PC-3 (cell line): Measurements from ENCODE around the gene APOD. TPM values are rescaled to one million over a fixed set of nuclear protein-coding genes. Genes with fewer than 3 reads are reported as not detected.
"Not testable (repeated sequence)": the region's sequence is repeated elsewhere in the genome, so short reads cannot be mapped to it uniquely, and the experiment has no call there.

Experiments
- ATAC-seq: fragments of 200-7000 bp; cut with Tn5 transposase; 2 replicates; pipeline ENCODE4 v1.9.1; 2020; ENCODE audit warnings: mild to moderate bottlenecking, moderate library complexity
- Bru-seq: library from RNA; stranded (reverse); fragments of 400-500 nt; gene quantifications from one replicate; lab custom pipeline; 2021; lab: Mats Ljungman, UMichigan
- BruChase-seq, 2 experiments: library from RNA; stranded (reverse); fragments of 400-500 nt; gene quantifications; one replicate each; lab custom pipeline; 2021; lab: Mats Ljungman, UMichigan
- BruUV-seq: library from RNA; stranded (reverse); fragments of 400-500 nt; replicated peaks from 2 replicates; lab custom pipeline; 2021; lab: Mats Ljungman, UMichigan
- CTCF ChIA-PET: fragments of 300-600 bp; sonication (Branson Sonifier 250); formaldehyde crosslinking; loops from one replicate; lab custom pipeline; 2022; ENCODE audit warnings: antibody characterized with exemption; lab: Charles Lee
- POLR2A ChIA-PET: fragments of 300-600 bp; sonication (Branson Sonifier 250); formaldehyde crosslinking; loops from one replicate; lab custom pipeline; 2022; ENCODE audit warnings: antibody characterized with exemption; ENCODE audit not compliant: unreplicated experiment; lab: Charles Lee
- DNase-seq: peaks from one replicate; pipeline ENCODE4 v3.0.0-alpha.2; 2015
- H2AFZ ChIP-seq: fragments of 300-600 bp; sonication (generic); 2 replicates; pipeline ENCODE4 v1.6.0; 2016; ENCODE audit warnings: antibody characterized with exemption, low read length
- H3F3A ChIP-seq: fragments of 300-600 bp; sonication (generic); one replicate; pipeline ENCODE4 v1.6.0; 2017; ENCODE audit warnings: antibody characterized with exemption, low read length, control low read depth, mild to moderate bottlenecking; ENCODE audit not compliant: unreplicated experiment
- H3K27ac ChIP-seq: fragments of 300-600 bp; sonication (generic); 2 replicates; pipeline ENCODE4 v1.5.1; 2016; ENCODE audit warnings: mild to moderate bottlenecking, low read length
- H3K27me3 ChIP-seq: fragments of 300-600 bp; sonication (generic); 2 replicates; pipeline ENCODE4 v1.6.1; 2016; ENCODE audit warnings: low read length, mixed read lengths
- H3K36me3 ChIP-seq: fragments of 300-600 bp; sonication (generic); 2 replicates; pipeline ENCODE4 v1.6.1; 2016; ENCODE audit warnings: low read depth, mixed run types, low read length, mixed read lengths
- H3K4me1 ChIP-seq: fragments of 300-600 bp; sonication (generic); 2 replicates; pipeline ENCODE4 v1.5.1; 2016; ENCODE audit warnings: low read length; ENCODE audit not compliant: insufficient read depth
- H3K4me2 ChIP-seq: fragments of 300-600 bp; sonication (generic); 2 replicates; pipeline ENCODE4 v1.6.0; 2016; ENCODE audit warnings: low read length
- H3K4me3 ChIP-seq: fragments of 300-600 bp; sonication (generic); 2 replicates; pipeline ENCODE4 v1.5.1; 2016; ENCODE audit warnings: mild to moderate bottlenecking, low read length, mixed read lengths
- H3K79me2 ChIP-seq: fragments of 300-600 bp; sonication (generic); 2 replicates; pipeline ENCODE4 v1.6.1; 2017; ENCODE audit warnings: low read length, mixed read lengths
- H3K9ac ChIP-seq: fragments of 300-600 bp; sonication (generic); 2 replicates; pipeline ENCODE4 v1.6.0; 2016; ENCODE audit warnings: mild to moderate bottlenecking, low read length
- H3K9me2 ChIP-seq: fragments of 300-600 bp; sonication (generic); replicated peaks from 2 replicates; pipeline ENCODE4 v1.6.1; 2016; ENCODE audit warnings: mixed run types, low read length, mixed read lengths
- H3K9me3 ChIP-seq: fragments of 300-600 bp; sonication (generic); 2 replicates; pipeline ENCODE4 v1.6.1; 2016; ENCODE audit warnings: low read length, mixed read lengths
- H4K20me1 ChIP-seq: fragments of 300-600 bp; sonication (generic); 2 replicates; pipeline ENCODE4 v1.6.1; 2016; ENCODE audit warnings: low read length, mixed read lengths
- EZH2 ChIP-seq: fragments of 300-600 bp; sonication (generic); IDR thresholded peaks from one replicate; pipeline ENCODE4 v1.6.1; 2017; ENCODE audit warnings: antibody characterized with exemption, mild to moderate bottlenecking, low read length; ENCODE audit not compliant: unreplicated experiment
- EZH2phosphoT487 ChIP-seq: fragments of 300-600 bp; sonication (generic); IDR thresholded peaks from 2 replicates; pipeline ENCODE4 v1.6.1; 2018; ENCODE audit warnings: mild to moderate bottlenecking, antibody characterized with exemption, low read length, borderline replicate concordance
- intact Hi-C: fragments of 100-400 bp; cut with micrococcal nuclease; formaldehyde crosslinking; loops from 2 replicates; pipeline ENCODE4 v1.9.0; 2023
- long read RNA-seq: library from polyadenylated mRNA; unstranded; transcript quantifications from one replicate; pipeline ENCODE4 v2.0.0, GENCODE V29; 2021; ENCODE audit not compliant: unreplicated experiment
- total RNA-seq: library from RNA; depleted of rRNA; stranded (reverse); fragments of >200 nt; gene quantifications from 2 replicates; pipeline ENCODE4 v1.2.3, GENCODE V29; 2014; rRNA removed
- TF ChIP-seq, protein P1 (sequence below): fragments of 300-600 bp; sonication (generic); conservative IDR thresholded peaks from 2 replicates; pipeline ENCODE4 v1.5.1; 2017; ENCODE audit warnings: antibody characterized with exemption, low read depth, mild to moderate bottlenecking, low read length

APOD gene
- 0.29 TPM in 1 of 2 replicates, not detected in the other for total RNA-seq
- Bru-seq, nascent RNA: percentile 12 among the genes with signal in this experiment
- percentile 16 among the genes with signal in this experiment for BruChase-seq, experiment 1, labeled RNA remaining after a 6-hour chase
- BruChase-seq, experiment 2, labeled RNA remaining after a 2-hour chase: percentile 14 among the genes with signal in this experiment
- long read RNA-seq, partial matches to known transcripts: 0 of 3 reads
- long read RNA-seq, other reads (novel, unspliced or antisense): 0 of 3 reads

DNA sequence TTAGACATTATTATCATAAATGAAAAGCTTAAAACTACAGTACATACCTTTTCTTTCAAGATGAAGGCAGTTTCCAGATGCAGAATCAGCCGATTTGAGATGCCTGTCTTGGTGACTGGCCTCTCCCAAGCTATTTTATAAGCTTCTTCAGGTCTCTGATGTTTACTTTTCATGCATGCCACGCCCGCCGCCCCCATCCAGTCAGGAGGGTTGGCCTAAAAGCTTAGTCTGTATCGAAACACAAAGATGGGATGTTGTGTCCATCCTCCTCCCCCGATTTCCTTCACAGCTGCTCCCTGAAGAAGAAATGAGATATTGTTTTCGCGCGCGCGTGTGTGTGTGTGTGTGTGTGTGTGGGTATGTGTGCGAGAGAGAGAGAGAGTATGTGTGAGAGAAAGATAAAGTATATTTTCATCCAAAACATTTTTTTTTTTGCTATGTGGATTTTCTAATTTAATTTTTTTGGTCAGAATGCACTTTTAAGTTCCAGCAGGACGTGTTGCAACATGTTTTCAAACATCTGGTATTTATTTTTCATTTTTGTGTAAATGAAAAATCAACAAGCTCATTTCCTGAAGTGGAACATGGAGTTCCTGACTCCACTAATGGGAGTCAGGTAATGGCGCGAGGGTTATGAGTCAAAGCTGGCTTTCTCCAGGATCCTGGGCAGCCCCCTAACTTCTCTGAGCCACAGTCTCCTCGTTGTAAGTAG is at the start of gene APOD:
TSS of gene APOD (minus strand) at position 110 of the 712 bp plus-strand sequence. CDS start 4,479 bp downstream, outside the sequence.
- no peaks in the 10 kb centered on the region for H3K79me2 ChIP-seq
- peaks cover 11% of the 10 kb centered on the region; the same call in 1 of the 2 replicates for H3K4me1 ChIP-seq
- H3K4me3 ChIP-seq: no peak within 1 kb of the TSS
- H3F3A ChIP-seq: no peaks in the 10 kb centered on the region
- no peaks in the 10 kb centered on the region for H4K20me1 ChIP-seq
- intact Hi-C loops: no loop called here
- H3K4me2 ChIP-seq: peak within 1 kb of the TSS; percentile 36
- H3K9me2 ChIP-seq: no peaks in the 10 kb centered on the region
- BruUV-seq: no TSS peak
- no peak for TF ChIP-seq EZH2phosphoT487
- TF ChIP-seq, protein P1, sequence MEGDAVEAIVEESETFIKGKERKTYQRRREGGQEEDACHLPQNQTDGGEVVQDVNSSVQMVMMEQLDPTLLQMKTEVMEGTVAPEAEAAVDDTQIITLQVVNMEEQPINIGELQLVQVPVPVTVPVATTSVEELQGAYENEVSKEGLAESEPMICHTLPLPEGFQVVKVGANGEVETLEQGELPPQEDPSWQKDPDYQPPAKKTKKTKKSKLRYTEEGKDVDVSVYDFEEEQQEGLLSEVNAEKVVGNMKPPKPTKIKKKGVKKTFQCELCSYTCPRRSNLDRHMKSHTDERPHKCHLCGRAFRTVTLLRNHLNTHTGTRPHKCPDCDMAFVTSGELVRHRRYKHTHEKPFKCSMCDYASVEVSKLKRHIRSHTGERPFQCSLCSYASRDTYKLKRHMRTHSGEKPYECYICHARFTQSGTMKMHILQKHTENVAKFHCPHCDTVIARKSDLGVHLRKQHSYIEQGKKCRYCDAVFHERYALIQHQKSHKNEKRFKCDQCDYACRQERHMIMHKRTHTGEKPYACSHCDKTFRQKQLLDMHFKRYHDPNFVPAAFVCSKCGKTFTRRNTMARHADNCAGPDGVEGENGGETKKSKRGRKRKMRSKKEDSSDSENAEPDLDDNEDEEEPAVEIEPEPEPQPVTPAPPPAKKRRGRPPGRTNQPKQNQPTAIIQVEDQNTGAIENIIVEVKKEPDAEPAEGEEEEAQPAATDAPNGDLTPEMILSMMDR: no peak
- no peak for TF ChIP-seq EZH2
- no peaks in the 10 kb centered on the region for H3K9me3 ChIP-seq
- ATAC-seq (peak; percentile 95), DNase-seq (peak; percentile 50)
- no peak within 1 kb of the TSS for H3K27ac ChIP-seq
- H3K9ac ChIP-seq: no peak within 1 kb of the TSS
- peak within 1 kb of the TSS; percentile 10; the same call in 1 of the 2 replicates for H2AFZ ChIP-seq
- ChIA-PET POLR2A (interaction anchor here (0.7 kb wide), 2 partner anchors 131 to 898 kb away, joined by 13 to 25 read pairs; no protein-coding TSS in a partner anchor), CTCF (interaction anchor here (0.7 to 0.9 kb wide), 2 partner anchors 25 to 1488 kb away, joined by 3 to 5 read pairs; no protein-coding TSS in a partner anchor)
- H3K36me3 ChIP-seq: no peaks in the 10 kb centered on the region
- H3K27me3 ChIP-seq: no peaks in the 10 kb centered on the region; the same call in 1 of the 2 replicates

DNA sequence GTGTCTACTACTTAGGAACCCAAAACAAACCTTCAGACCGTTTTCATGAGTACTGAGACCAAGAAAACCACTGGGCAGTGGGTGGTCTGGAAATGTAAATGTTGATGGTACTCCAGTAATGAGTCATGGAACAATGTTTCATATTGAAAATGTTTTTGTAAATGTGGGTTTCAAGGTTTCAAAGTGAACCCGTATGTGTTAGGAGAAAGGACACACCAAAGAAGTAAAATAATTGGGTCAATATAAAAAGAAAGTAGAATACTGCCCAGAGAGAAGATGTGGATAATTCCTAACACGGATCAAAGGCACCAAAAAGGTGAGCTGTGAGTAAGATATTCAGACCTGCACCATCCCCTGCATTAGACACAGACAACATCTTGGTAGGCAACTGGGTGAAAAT is 49.6 kb upstream of the APOD start:
- POLR2A ChIA-PET: not testable (repeated sequence)

DNA sequence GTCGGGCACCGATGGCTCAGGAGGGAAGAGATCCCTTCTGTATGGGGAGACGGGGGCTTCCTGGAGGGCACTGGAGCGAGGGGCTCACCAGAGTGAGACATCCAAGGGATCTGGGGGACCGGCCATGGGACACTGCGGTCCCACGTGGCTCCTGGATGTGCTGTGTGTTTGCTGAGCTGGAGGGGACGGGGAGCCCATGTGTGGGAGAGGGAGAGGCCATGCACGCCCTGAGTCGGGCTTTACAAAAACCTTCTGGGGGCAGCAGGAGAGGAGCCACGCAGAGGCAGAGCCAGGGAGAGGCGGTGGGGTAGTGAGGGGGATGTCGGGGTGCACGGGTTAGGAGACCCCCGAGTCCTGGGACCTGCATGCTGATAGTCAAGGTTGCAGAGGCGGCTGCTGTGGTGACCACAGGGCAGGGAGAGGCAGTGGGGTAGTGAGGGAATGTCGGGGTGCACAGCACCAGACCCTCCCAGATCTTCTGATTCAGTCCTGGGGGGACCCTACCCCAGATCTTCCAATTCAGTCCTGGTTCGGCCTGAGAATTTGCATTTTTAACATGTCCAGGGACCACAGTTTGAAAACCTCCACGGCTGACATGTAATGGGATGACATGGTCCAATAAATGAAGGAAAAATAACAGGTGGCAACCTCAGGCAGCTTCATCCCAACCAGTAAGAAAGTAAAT is 48.9 kb upstream of the APOD start:
- intact Hi-C loops, H3K4me3 ChIP-seq, H4K20me1 ChIP-seq, H3K4me1 ChIP-seq, ATAC-seq, H3K9me3 ChIP-seq, H3F3A ChIP-seq, H3K9ac ChIP-seq, BruUV-seq, H3K27me3 ChIP-seq, H3K79me2 ChIP-seq, H3K36me3 ChIP-seq, H3K27ac ChIP-seq, H3K4me2 ChIP-seq, DNase-seq, POLR2A ChIA-PET, H3K9me2 ChIP-seq, H2AFZ ChIP-seq, CTCF ChIA-PET: not testable (repeated sequence)

More for the DNA sequence above, 49.6 kb upstream of the APOD start:
- H3K4me2 ChIP-seq, ATAC-seq, H3K79me2 ChIP-seq, H3K36me3 ChIP-seq, H3K4me1 ChIP-seq, H3K9me3 ChIP-seq, H4K20me1 ChIP-seq, H3K27me3 ChIP-seq, DNase-seq, CTCF ChIA-PET, intact Hi-C loops, H2AFZ ChIP-seq, BruUV-seq, H3F3A ChIP-seq, H3K27ac ChIP-seq, H3K4me3 ChIP-seq, H3K9me2 ChIP-seq, H3K9ac ChIP-seq: not testable (repeated sequence)

DNA sequence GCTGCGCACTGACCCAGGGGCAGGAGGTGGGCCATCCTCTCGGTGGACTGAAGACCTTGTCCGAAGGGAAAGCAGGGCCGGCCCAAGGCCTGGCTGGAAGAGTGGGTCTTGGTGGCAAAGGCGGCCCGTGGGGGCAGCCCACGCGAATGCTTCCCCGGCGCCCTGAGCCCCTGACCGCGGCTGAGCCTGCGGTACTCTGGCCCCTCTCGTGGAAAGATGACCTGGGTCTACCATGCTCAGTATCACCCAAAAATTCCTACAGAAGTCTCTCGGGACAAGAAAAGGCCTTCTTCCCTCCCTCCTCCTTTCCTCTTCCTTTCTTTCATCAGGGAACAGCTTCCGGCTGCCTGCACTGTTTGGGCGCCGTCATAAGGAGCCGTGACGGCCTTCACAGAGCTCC is 48.3 kb upstream of the APOD start:
- H3F3A ChIP-seq, H2AFZ ChIP-seq, H3K9me2 ChIP-seq, H3K27me3 ChIP-seq, ATAC-seq, H3K4me3 ChIP-seq, H4K20me1 ChIP-seq, H3K36me3 ChIP-seq, H3K4me2 ChIP-seq, H3K9ac ChIP-seq, H3K79me2 ChIP-seq, POLR2A ChIA-PET, DNase-seq, CTCF ChIA-PET, BruUV-seq, H3K4me1 ChIP-seq, H3K27ac ChIP-seq, H3K9me3 ChIP-seq, intact Hi-C loops: not testable (repeated sequence)

DNA sequence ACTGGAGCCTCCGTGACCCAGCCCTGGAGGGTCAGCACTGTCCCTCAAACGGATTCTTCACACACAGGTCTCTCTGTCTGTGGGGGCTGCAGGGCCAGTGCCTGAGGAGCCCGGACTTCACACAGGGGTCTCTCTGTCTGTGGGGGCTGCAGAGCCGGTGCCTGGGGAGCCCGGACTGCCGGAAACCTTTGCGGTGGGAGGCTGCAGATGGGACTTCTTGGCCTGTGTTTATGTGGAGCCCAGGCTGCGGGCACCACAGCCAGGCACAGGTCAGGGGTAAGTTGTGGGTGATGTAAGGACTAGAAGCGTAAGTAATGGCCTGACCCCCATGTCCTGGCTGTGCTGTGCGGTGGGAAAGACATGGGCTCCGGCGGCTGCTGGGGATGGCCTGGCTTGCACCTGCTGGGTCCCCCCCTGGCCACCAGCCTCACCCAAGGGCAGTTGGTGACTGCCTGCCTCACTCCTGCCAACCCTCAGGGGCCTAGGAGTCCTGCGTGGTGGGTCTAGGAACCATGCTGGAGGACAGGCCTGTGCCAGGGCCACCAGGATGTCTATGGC is 47.3 kb upstream of the APOD start:
- H3K9me3 ChIP-seq, intact Hi-C loops, H3K4me1 ChIP-seq, H3K27ac ChIP-seq, H2AFZ ChIP-seq, H3K36me3 ChIP-seq, CTCF ChIA-PET, BruUV-seq, H3F3A ChIP-seq, H3K9ac ChIP-seq, H3K79me2 ChIP-seq, DNase-seq, POLR2A ChIA-PET, H3K9me2 ChIP-seq, H4K20me1 ChIP-seq, ATAC-seq, H3K4me3 ChIP-seq, H3K27me3 ChIP-seq, H3K4me2 ChIP-seq: not testable (repeated sequence)
